Activated CD4-positive, alpha-beta memory T cell treated with anti-CD3 and anti-CD28 coated beads for 36 hours (primary cell): ENCODE data around the gene ADCY10. TPM values are rescaled to one million over a fixed set of nuclear protein-coding genes. Genes with fewer than 3 reads are reported as not detected.

Experiments used
- CTCF ChIA-PET: fragments of 350-600 bp; sonication (Branson Sonifier 250); formaldehyde crosslinking; loops from one replicate; lab custom pipeline; 2021; ENCODE audit warnings: antibody characterized with exemption, inconsistent platforms; lab: Charles Lee
- POLR2A ChIA-PET: fragments of 350-600 bp; sonication (Branson Sonifier 250); formaldehyde crosslinking; loops from one replicate; lab custom pipeline; 2021; ENCODE audit warnings: antibody characterized with exemption; lab: Charles Lee
- DNase-seq: peaks from one replicate; pipeline ENCODE4 v3.0.0-alpha.2; 2020
- H3K27ac Mint-ChIP-seq: one replicate; pipeline ENCODE4 v1.8.0; 2021; ENCODE audit warnings: mixed read lengths
- H3K27me3 Mint-ChIP-seq: one replicate; pipeline ENCODE4 v1.8.0; 2021; ENCODE audit warnings: mixed read lengths
- H3K36me3 Mint-ChIP-seq: one replicate; pipeline ENCODE4 v1.8.0; 2021; ENCODE audit warnings: mixed read lengths
- H3K4me1 Mint-ChIP-seq: one replicate; pipeline ENCODE4 v1.8.0; 2021; ENCODE audit warnings: low read depth, mixed read lengths
- H3K4me3 Mint-ChIP-seq: one replicate; pipeline ENCODE4 v1.8.0; 2021; ENCODE audit warnings: mild to moderate bottlenecking, mixed read lengths
- H3K9me3 Mint-ChIP-seq: one replicate; pipeline ENCODE4 v1.8.0; 2021; ENCODE audit warnings: mixed read lengths
- intact Hi-C: fragments of 100-400 bp; cut with micrococcal nuclease; formaldehyde crosslinking; loops from one replicate; pipeline ENCODE4 v1.15.1; 2023
- total RNA-seq, 2 experiments: library from RNA; stranded (reverse); gene quantifications; one replicate each; pipeline ENCODE4 v1.2.3, GENCODE V29; 2021

Gene ADCY10
- total RNA-seq, 2 experiments from 2014 or later = 0.05 TPM; not detected in 1

GRCh38 chr1:167799747-167800146, 114.2 kb downstream of the ADCY10 start:
- Mint-ChIP-seq H3K27ac (no peak overlapping the region), H3K9me3 (no peaks in the 10 kb centered on the region), H3K27me3 (no peaks in the 10 kb centered on the region), H3K36me3 (peaks cover 2% of the 10 kb centered on the region), H3K4me1 (peaks cover 20% of the 10 kb centered on the region), H3K4me3 (no peak overlapping the region)
- no peak for DNase-seq
- CTCF ChIA-PET = interaction anchor here (1.1 kb wide), 1 partner anchor 199 kb away, joined by 6 read pairs; no protein-coding TSS in a partner anchor
- intact Hi-C loops = loop anchor here (5.0 kb wide), 1 partner anchor 283 kb away; no protein-coding TSS in a partner anchor
- POLR2A ChIA-PET = interaction anchor here (1.1 kb wide), 2 partner anchors 83 to 199 kb away, joined by 3 read pairs; no protein-coding TSS in a partner anchor

DNA sequence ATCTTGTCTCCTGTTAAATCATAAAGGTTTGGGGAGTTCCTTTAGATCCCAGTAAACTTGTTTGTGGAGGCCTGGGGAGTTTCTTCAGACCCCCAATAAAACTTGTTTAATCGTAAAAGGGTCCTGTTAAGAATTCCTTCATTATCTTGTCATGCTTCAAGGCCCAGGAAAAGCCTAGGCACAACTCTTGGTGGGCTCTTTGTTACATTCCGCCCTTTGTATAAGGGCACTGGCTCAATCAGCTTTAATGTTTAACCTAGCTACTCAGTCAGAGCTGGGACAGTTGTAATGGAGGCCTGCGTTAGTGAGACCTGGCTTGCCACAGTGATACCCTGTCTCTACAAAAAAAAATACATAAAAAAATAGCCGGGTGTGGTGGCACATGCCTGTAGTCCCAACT, 115.0 kb downstream of the ADCY10 start:
- no peak overlapping the region for H3K27ac Mint-ChIP-seq
- ChIA-PET CTCF (no interaction called here), POLR2A (no interaction called here)
- no peaks in the 10 kb centered on the region for H3K9me3 Mint-ChIP-seq
- no peak overlapping the region for H3K4me3 Mint-ChIP-seq
- H3K27me3 Mint-ChIP-seq = no peaks in the 10 kb centered on the region
- no peak for DNase-seq
- H3K36me3 Mint-ChIP-seq = peaks cover 2% of the 10 kb centered on the region
- intact Hi-C loops = no loop called here
- peaks cover 15% of the 10 kb centered on the region for H3K4me1 Mint-ChIP-seq

DNA sequence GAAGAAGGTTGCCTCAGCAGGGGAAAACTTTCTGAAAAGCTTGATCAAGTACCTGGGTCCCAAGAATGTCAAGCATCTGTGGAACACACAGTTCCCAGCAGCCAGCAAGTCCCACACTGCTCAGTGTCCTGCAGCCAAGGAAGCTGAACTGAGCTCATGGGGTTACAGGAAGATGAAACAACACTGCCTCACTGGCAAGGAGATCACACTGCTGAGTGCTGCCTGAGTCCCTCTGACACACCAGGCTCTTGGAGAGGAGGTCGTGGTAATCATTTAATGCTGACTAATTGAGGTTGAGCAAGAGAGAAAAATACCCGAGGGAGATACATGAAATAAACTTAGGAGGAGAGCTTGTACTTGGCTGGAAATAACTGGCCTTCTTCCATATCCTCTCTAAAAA, 116.9 kb downstream of the ADCY10 start:
- DNase-seq = peak; percentile 42
- H3K36me3 Mint-ChIP-seq = peaks cover 2% of the 10 kb centered on the region
- no peak overlapping the region for H3K4me3 Mint-ChIP-seq
- H3K4me1 Mint-ChIP-seq = peaks cover 9% of the 10 kb centered on the region
- H3K9me3 Mint-ChIP-seq = no peaks in the 10 kb centered on the region
- POLR2A ChIA-PET = interaction anchor here (2.0 kb wide), 1 partner anchor 83 kb away, joined by 5 read pairs; no protein-coding TSS in a partner anchor
- CTCF ChIA-PET = no interaction called here
- no peak overlapping the region for H3K27ac Mint-ChIP-seq
- H3K27me3 Mint-ChIP-seq = no peaks in the 10 kb centered on the region
- intact Hi-C loops = no loop called here

DNA sequence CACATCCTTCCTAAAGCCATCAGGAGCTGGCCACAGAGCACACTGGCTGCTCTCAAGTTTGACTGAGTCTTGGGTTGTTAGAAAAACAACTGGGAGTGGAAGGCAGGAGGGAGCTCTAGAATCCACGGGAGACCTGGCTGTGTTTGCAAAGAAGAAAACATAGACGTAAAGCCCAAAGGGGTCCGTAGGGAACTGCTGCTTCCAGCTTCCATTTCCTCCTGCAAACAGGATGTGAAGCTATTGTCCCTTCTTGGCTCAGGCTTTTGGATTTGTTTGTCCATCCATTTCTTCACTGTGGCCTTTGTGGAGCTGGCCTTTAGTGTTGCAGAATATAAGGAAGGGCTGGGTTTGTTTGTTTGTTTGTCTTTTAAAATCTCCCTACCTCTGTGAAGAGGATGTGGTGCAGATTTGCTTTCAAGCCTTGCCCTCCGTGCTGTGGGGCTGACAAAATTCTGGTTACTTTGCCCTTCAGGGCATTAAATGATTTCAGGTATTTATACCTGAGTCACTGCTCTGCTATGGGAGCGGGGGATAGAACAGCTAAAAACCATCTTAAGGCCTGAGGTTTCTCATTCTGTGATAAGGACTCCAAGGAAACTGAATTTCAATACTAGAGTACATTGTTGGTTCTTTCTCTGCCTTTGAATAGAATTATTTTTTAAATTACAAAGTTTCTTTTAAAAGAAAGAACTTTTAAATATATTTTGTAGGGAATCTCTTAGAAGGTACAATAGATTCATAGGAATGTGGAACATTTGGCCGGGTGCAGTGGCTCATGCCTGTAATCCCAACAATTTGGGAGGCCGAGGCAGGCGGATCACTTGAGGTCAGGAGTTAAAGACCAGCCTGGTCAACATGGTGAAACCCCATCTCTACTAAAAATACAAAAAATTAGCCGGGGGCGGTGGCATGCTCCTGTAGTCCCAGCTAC, 117.9 kb downstream of the ADCY10 start:
- CTCF ChIA-PET = interaction anchor here (1.0 kb wide), 1 partner anchor 43 kb away, joined by 3 read pairs; no protein-coding TSS in a partner anchor

DNA sequence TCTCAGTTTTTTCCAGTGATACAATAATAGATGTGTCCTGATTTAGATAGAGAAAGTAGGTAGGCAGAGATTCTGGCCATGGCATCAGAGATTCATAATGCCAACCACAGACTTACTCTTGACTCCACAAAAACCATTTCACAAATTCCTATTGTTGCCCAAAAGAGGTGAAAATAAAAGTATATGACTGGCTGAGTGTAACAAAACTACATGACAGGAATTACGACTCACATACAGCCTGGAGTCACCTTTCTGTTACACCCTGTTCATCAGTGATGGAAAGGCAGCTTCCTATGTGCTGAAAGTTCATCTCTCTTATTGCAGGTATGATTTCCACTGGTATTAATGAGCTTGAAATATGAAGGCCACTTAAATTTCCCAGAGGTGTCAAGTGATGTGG, 119.9 kb downstream of the ADCY10 start:
- peaks cover 13% of the 10 kb centered on the region for H3K4me1 Mint-ChIP-seq
- H3K9me3 Mint-ChIP-seq = no peaks in the 10 kb centered on the region
- H3K27ac Mint-ChIP-seq = no peak overlapping the region
- POLR2A ChIA-PET = no interaction called here
- H3K4me3 Mint-ChIP-seq = no peak overlapping the region
- H3K36me3 Mint-ChIP-seq = peaks cover 5% of the 10 kb centered on the region
- no peak for DNase-seq
- intact Hi-C loops = no loop called here
- CTCF ChIA-PET = no interaction called here
- H3K27me3 Mint-ChIP-seq = no peaks in the 10 kb centered on the region

More for the DNA sequence above, 117.9 kb downstream of the ADCY10 start:
- intact Hi-C loops = no loop called here
- H3K27me3 Mint-ChIP-seq = no peaks in the 10 kb centered on the region
- no peak overlapping the region for H3K27ac Mint-ChIP-seq
- POLR2A ChIA-PET = interaction anchor here (2.0 kb wide), 1 partner anchor 82 kb away, joined by 5 read pairs; no protein-coding TSS in a partner anchor
- no peak overlapping the region for H3K4me3 Mint-ChIP-seq
- no peak for DNase-seq
- peaks cover 9% of the 10 kb centered on the region for H3K4me1 Mint-ChIP-seq
- H3K36me3 Mint-ChIP-seq = peaks cover 2% of the 10 kb centered on the region
- no peaks in the 10 kb centered on the region for H3K9me3 Mint-ChIP-seq

DNA sequence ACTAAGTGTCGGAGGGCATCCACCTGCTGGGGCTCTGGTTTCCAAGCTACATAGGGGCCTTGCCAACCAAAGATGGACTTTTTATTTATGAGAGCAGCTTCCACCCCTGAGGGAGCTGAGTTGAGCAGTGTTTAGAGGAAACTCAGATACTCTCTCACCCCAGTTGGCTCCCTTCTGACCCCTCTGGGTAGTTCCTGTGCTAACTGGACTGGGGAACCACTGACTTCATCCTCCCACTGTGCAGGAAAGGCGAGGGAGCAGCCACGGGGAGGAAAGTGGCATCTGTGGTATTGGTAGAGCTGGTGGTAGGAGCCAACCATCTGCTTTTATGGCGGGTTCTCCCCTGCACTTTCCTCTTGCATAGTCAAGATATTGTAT, 121.8 kb downstream of the ADCY10 start:
- Mint-ChIP-seq H3K27me3 (no peaks in the 10 kb centered on the region), H3K27ac (no peak overlapping the region), H3K36me3 (peaks cover 9% of the 10 kb centered on the region), H3K9me3 (no peaks in the 10 kb centered on the region), H3K4me1 (peaks cover 13% of the 10 kb centered on the region), H3K4me3 (no peak overlapping the region)
- POLR2A ChIA-PET = interaction anchor here (0.5 kb wide), 1 partner anchor 34 kb away, joined by 3 read pairs; no protein-coding TSS in a partner anchor
- DNase-seq = no peak
- CTCF ChIA-PET = no interaction called here
- intact Hi-C loops = no loop called here

- H3K4me1 Mint-ChIP-seq = peaks cover 9% of the 10 kb centered on the region
- no peak for DNase-seq
- intact Hi-C loops = no loop called here
- ChIA-PET POLR2A (interaction anchor here (0.5 kb wide), 1 partner anchor 33 kb away, joined by 3 read pairs; no protein-coding TSS in a partner anchor), CTCF (no interaction called here)
- no peak overlapping the region for H3K27ac Mint-ChIP-seq
- H3K4me3 Mint-ChIP-seq = no peak overlapping the region
- no peaks in the 10 kb centered on the region for H3K27me3 Mint-ChIP-seq
- no peaks in the 10 kb centered on the region for H3K9me3 Mint-ChIP-seq
- peaks cover 9% of the 10 kb centered on the region for H3K36me3 Mint-ChIP-seq
These were observed 122.4 kb downstream of the ADCY10 start for GRCh38 chr1:167791281-167792187.

DNA sequence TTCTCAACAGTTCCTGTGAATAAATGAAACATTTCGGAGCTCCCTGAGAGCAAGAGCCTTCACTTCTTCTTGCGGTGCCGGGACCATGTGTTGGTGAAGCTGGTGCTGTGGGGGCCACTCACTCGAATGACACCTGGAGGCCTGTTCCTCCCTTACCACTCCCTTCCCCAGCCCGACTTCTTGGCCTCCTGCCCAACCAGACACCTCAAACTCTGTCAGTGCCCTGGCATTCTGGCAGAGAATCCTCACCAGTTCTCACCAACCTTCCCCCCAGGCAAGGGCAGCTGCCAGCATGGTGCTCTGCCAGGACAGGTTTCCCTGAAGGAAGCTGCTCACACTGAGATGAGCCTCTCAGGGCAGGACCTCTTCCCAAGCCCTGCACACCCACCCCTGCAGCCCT, 123.8 kb downstream of the ADCY10 start:
- peaks cover 9% of the 10 kb centered on the region for H3K4me1 Mint-ChIP-seq
- intact Hi-C loops = no loop called here
- peaks cover 6% of the 10 kb centered on the region for H3K36me3 Mint-ChIP-seq
- POLR2A ChIA-PET = no interaction called here
- no peaks in the 10 kb centered on the region for H3K9me3 Mint-ChIP-seq
- H3K27me3 Mint-ChIP-seq = no peaks in the 10 kb centered on the region
- no peak for DNase-seq
- CTCF ChIA-PET = interaction anchor here (0.7 kb wide), 1 partner anchor 14 kb away, joined by 3 read pairs; no protein-coding TSS in a partner anchor
- H3K27ac Mint-ChIP-seq = peak overlapping the region; percentile 62
- H3K4me3 Mint-ChIP-seq = no peak overlapping the region

DNA sequence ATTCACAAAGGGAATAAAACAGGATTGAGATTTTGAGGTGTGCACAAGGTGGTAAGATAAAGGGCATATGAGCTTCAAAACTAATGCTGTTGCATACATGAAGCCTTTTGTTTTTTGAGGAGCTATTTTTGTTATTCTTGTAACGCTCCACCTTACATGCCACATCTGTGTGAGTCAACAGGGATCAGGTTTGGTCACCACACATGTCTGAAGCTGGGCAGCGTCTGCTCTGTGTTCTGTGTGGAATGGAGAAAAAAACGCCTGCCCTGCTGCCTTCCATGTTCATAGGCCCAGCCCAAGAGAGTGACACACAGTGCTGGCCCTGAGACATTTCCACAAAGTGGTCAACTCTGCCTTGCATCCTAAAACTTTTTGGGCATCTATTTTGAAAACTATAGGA, 124.4 kb downstream of the ADCY10 start:
- H3K9me3 Mint-ChIP-seq = no peaks in the 10 kb centered on the region
- no peak overlapping the region for H3K4me3 Mint-ChIP-seq
- intact Hi-C loops = no loop called here
- H3K36me3 Mint-ChIP-seq = peaks cover 6% of the 10 kb centered on the region
- no peak overlapping the region for H3K27ac Mint-ChIP-seq
- ChIA-PET CTCF (interaction anchor here (0.7 kb wide), 1 partner anchor 13 kb away, joined by 3 read pairs; no protein-coding TSS in a partner anchor), POLR2A (no interaction called here)
- H3K4me1 Mint-ChIP-seq = peaks cover 9% of the 10 kb centered on the region
- no peaks in the 10 kb centered on the region for H3K27me3 Mint-ChIP-seq
- DNase-seq = no peak

GRCh38 chr1:167786502-167786901, 127.4 kb downstream of the ADCY10 start:
- Mint-ChIP-seq H3K36me3 (peaks cover 6% of the 10 kb centered on the region), H3K9me3 (no peaks in the 10 kb centered on the region), H3K4me3 (no peak overlapping the region), H3K27ac (no peak overlapping the region), H3K27me3 (no peaks in the 10 kb centered on the region), H3K4me1 (peaks cover 4% of the 10 kb centered on the region)
- CTCF ChIA-PET = no interaction called here
- POLR2A ChIA-PET = no interaction called here
- no peak for DNase-seq
- intact Hi-C loops = no loop called here

GRCh38 chr1:167784876-167785550, 128.9 kb downstream of the ADCY10 start:
- ChIA-PET CTCF (interaction anchor here (0.9 kb wide), 1 partner anchor 297 kb away, joined by 3 read pairs; no protein-coding TSS in a partner anchor), POLR2A (no interaction called here)
- H3K4me3 Mint-ChIP-seq = no peak overlapping the region
- no peak for DNase-seq
- no peaks in the 10 kb centered on the region for H3K27me3 Mint-ChIP-seq
- intact Hi-C loops = no loop called here
- peaks cover 2% of the 10 kb centered on the region for H3K9me3 Mint-ChIP-seq
- peaks cover 10% of the 10 kb centered on the region for H3K36me3 Mint-ChIP-seq
- peaks cover 4% of the 10 kb centered on the region for H3K4me1 Mint-ChIP-seq
- no peak overlapping the region for H3K27ac Mint-ChIP-seq
